HG02623 (cell line): ENCODE measurements around the gene TNFRSF18.

Experiments used
- ATAC-seq: cut with Tn5 transposase; IDR thresholded peaks from one replicate; pipeline ENCODE4 v1.9.1; 2021; ENCODE audit warnings: moderate library complexity; ENCODE audit not compliant: unreplicated experiment

Gene TNFRSF18

DNA sequence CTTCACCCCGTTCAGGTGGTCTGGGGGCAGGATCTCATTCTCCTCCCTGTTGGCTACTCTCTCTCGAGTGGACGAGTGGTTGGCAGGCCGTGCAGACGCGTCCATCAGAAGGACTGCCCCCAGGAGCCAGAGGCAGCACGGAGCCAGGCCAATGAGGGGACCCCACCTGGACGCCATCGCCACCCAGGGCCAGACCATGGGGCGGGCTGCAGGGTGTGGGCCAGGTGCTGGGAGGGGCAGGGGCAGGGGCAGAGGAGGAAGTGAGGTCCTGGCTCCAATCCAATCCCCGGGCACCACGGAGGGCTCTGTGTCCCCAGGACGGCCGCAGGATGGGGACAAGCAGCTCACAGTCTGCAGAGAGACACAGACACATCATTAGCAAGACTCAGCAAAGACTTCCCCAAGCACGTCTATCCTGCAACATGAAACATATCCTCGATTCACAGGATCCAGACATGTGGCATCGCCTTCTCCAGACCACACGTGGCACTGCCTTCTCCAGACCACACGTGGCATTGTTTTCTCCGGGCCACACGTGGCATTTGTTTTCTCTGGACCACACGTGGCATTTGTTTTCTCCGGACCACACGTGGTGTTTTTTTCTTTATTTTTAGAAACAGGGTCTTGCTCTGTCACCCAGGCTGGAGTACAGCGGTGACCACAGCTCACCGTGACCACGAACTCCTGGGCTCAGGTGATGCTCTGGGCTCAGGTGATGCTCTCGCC lies 22.4 kb upstream of the TNFRSF18 start:
- no peak for ATAC-seq

DNA sequence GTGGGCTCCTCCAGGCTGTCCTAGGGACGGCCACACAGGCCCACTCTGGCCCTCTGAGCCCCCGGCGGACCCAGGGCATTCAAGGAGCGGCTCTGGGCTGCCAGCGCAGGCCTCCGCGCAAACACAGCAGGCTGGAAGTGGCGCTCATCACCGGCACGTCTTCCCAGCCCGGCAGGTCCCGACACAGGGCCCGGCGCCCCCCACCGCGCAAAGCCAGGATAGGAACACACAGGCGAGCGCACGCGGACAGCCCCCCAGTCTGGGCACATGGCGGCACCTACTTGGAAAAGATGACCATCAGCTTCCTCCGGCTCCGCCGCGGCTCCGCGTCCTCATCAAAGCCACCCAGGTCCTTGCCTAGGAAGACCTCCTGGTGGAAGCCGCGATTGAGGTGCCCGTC lies 21.8 kb upstream of the TNFRSF18 start:
- no peak for ATAC-seq

DNA sequence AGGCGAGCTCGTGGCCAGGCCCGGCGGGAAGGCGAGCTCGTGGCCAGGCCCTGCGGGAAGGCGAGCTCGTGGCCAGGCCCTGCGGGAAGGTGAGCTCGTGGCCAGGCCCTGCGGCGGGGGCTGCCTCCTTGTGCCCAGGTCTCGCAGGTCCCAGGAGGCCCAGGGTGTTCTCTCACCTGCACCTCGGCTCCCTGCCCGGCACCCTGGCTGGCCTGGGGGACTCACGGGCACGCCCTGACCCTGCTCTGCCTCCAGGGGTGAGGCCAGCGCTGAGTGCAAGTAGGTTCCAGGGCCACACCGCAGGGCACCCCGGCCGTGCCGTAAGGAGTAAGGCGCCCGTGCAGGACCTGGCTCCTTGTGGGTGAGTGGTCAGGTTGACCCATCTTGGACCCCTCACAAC lies 21.0 kb upstream of the TNFRSF18 start:
- ATAC-seq = no peak

DNA sequence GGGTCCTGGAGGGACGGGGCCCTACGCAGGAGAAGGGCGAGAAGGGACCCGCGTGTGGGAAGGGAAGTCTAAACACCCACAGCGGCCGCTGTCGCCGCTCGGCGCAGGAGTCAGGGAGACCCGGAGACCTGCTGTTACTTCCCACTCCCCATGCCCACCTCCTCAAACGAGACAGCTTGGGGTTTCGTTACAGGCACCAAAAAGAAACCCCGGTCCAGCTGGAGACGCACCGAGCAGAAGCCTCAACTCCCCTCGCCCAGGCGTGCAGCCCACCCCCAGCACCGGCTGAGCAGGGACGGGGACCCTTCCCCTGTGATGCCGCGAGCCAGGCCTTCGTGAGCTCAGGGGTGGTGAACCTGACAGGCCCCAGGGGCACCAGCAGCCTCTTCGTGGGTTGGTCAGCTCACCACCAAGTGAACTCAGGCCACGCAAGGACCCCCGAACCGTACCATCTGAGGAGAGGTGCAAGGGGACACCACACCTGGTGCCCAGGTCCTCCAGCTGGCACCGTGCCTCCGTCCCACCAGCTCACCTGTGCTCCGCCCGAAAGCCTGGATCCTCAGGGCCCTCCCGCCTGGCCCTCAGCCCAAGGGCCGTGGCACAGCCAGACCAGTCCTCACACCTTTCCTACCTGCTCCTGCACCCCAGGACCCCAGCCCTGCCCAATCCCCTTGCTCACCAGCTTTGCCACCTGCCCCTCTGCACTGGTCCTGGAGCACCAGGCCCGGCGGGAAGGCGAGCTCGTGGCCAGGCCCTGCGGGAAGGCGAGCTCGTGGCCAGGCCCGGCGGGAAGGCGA lies 20.4 kb upstream of the TNFRSF18 start:
- ATAC-seq = no peak

DNA sequence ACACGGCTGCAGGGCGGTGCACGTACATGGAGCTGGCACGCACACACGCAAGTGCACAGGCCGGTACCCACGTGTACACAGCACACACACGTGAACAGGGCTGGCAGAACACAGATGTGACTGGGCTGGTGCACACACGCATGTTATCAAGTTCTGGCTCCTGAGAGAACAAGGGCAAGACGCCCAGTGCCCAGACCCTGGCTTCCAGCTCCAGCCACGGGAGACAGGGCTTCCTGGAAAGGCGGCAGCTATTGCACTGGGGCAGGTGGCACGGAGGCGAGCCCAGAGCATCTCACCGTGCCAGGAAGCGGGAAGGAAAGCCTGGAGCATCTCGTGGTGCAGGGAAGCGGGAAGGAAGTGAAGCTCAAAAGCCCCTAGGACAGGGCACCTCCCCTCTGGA lies 19.5 kb upstream of the TNFRSF18 start:
- no peak for ATAC-seq

DNA sequence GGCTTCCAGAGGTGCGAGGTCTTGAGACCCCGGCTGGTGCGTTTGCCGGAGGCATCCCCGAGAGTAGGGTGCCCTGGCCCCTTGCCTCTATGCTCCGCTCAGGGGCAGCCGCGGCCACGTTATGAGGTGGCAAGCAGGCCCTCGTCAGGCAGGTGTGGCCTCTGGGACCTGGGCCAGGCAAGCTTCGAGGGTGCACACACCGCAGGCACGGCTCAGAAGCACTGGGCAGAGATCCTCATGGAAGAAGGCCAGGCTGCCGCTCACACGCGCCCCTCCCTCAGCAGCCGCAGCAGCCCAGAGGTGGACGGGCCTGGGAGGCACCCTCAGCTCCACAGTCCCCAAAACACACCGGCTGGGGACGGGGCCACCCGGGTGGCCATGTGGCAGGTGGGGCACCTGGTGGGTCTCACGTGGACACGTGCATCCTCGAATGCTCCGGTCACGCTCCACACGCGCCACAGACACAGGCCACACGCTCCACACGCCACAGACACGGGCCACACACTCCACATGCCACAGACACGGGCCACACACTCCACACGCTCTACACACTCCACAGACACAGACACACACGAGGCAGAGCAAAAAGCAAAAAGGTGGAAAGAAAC lies 18.9 kb upstream of the TNFRSF18 start:
- no peak for ATAC-seq

DNA sequence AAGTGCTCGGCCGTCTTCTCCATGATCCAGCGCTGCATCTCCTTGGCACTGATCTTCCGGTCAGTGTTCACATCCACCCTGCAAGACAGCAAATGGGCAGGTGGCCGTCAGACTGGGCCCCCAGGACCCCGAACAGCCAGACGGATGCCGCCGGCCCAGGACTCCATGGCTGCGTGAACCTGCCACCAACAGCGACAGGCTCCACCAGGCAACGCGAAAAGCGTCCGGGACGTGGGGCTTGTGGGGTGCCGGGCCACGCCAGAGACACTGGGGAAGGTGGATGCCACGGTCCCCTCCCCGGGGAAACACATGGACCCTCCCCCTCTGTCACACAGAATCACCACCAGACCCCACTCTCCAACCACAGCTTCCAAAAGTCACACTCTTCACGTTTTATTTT lies 17.5 kb upstream of the TNFRSF18 start:
- ATAC-seq = no peak

DNA sequence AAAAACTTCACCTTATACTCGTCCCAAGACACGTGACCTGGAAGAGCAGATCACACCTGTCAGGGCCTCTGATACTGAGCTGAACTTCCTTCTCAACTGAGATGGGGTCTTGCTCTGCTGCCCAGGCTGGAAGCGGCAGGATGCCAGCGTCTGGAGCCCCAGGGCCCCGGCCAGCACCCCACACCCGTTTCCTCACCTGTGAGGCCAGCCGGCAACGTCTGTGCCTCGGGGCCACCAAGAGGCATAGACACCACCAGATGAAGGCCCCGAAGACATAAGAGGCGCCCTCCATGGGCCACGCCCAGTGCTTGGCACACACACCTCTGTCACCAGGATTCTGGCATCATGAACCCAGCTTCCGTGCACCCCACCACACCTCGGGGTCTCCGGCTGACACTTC lies 16.9 kb upstream of the TNFRSF18 start:
- ATAC-seq = no peak

DNA sequence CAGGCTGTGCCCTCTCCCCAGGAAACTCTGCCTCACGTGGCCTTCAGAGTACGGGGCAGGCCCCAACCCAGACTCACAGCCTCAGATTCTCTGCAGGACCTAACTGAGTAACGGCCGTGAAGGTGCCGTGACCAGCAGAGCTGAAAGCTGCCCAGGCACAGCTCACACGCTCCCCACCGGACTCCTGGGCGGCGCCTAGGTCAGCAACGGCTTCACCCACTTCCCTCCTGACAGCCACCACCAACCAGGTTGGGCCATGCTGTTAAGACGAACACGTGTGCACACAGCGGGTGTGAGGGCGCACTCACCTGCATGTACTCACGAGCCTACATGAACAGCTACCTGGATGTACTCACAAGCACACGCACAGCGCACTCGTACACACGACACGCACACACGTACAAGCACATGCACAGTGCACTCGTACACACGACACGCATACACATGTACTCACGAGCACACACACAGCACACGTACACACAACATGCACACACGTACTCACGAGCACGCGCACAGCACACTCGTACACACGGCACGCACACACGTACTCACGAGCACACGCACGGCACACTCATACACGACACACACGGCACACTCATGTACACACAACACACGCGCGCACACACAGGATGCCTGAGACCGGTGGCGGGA lies 16.3 kb upstream of the TNFRSF18 start:
- ATAC-seq = no peak

DNA sequence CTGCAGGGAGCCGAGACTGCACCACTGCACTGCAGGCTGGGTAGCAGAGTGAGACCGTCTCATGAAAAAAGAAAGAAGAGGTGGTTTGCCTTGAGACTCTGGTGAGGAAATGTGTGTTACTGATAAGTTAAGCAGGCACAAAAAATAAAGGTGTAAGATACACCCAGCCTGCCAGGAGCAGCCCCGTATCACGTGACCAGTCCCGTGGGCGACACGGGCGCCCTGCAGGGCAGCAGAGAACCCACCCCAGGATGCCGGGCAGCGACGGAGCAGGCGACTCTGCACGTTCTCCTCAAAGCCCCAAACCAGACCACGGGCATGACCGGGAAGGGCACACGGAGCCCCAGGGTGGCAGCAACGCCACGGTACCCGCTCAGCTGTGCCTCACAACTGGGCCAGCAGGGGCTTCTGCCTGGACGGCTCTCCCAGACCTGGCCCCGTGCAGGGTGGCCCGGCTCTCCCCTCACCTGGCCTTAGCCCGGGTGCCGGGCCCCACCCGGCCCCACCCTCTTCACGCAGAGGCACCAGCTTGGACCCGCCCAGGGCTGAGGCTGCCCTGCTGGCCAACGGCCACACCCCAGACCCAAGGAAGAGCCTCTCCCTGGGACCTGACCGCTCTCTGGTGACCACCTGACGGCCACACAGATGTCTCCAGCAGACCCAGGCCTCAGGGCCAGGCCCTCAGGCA lies 15.6 kb upstream of the TNFRSF18 start:
- no peak for ATAC-seq

DNA sequence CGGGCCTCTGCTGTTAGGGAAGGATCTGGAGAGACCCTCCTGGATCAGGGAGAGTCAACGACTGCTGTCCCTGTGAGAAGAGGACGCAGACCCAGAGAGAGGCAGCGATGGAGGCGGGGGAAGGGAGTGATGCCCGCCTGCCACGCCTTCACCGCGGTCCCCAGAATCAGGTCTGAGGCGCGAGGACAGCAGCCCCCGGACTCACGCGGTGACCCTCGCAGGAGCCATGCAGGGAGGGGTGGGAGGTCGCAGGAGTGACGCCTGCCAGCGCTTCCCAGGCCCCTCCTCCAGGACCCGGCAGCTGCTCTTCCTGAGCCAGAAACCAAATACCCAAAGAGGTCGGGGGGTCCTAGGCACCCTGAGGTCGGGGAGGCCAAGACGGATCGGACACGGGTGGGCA lies 13.8 kb upstream of the TNFRSF18 start:
- no peak for ATAC-seq

DNA sequence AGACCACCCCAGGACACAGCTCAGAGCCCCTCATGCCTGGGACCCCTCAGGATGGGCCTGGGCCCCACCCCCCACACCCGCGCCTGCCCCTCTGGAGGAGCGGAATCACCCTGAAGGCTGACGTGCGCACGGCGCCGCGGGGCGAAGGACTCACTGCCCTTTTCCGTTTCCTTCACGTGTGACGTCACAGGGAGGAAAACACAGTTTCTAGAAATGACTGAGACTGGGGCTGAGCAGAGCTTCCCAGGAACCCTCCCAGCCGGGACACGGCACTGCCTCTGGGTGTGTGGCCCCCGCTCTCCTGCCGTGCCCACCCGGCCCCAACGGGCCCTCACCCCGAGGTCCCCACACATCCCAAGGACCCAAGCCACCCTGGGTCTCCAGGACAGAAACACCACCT lies 12.9 kb upstream of the TNFRSF18 start:
- no peak for ATAC-seq

DNA sequence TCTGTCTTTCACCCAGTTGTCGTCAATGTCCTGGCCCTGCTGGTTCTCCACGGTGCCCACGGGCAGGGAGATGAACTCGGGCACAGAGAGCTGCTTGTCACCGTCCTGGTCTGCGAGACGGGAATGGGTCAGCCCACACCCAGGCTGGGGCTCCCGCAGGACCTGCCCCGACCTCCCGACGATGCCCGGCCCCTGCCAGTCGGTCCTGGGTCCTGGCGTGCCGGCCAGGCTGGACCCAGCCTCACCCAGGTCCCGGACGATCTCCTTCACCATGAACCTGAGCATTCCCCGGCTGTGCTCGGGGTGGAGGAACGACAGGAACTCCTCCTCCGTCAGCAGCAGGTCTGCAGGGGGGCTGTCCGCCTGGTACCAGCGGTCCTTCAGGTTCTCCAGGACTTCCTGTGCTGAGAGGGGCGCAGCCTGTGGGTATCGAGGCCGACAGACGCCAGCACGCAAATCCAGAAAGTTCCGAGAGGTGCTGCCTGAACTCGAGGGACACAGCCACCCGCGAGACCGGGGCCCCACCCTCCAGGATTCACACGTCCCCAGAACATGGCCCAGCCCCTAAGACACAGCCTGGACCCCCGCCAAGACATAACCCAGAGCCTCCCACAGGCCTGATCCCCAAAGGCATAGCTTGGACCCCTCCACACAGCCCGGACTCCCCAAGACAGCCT lies 12.3 kb upstream of the TNFRSF18 start:
- ATAC-seq = no peak

DNA sequence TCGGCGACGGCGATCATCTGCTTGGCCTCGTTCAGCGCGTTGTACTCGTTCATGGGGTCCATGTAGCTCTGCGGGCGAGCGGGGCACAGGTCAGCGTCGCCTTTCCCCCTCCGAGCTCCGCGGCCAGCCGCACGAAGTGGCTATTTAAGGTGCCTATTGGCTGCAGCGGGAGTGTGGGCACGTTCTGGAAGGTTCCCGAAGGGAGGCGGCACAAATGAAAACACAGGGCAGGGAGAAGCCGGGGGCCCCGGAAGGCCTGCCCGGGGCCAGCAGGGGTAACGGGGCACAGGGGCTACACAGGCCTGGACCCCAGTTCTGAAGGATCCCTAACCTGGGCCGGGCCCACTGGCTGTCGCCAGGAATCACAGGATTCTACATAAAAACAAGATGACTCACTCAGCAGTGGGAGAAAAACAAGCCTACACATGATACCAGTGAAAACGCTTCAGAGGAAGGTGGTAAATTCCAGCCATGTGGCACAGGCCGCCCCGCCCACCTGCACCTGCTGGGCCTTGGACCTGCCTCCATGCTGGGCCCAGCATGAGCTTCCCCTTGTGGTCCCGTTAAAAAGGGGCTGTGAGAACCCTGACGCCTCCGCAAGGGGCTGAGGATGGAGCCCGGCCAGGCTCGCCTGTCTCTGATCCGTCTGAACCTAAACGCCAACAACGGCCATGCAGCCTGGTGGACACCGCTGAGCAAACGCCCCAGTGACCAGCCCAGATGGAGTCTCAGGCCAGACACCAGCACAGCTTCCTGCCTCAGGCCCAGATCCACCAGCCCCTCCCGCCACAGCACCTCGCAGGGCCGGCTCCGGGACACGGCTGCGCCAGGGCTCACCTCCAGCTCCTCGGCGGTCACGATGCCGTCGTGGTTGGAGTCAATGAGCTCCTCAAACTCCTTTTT lies 11.5 kb upstream of the TNFRSF18 start:
- ATAC-seq = no peak

DNA sequence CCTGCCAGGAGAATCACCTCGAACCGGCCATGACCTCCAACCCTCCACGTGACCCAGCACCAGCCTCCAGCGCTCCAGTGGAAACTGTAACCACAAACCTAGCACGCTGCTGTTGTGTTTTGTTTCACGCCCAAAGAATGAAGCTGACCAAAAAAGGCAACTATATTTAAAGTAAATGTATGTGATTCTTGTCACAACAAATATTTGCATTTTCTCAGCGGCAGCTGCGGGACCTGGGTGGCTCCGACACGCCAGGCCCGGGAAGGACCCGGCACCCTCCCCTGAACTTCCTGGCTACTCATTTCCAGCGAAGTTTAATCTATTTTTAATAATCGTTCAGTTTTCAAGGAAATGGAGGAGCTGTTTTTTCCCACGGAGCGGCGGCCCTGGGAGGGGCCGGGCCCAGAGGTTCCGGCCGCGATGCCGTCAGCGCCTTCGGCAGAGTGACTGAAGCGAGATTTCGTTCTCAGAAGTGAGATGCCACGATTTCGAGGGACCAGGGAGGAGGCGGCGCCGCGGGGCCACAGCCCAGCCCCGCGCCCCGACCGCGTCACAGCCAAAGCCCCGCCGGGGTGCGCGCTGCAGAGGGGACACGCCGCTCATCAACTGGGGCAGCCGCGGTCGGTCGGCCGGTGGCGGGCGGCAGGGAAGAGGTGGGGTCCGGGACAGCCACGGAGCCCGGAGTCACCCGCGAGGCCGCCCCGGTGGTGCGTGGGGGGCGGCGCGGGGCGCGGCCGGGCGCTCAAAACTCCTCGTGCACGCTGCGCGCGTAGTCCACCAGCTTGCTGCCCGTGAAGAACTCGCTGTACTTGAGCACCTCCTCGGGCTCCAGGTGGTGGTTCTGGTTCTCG lies 10.6 kb upstream of the TNFRSF18 start:
- ATAC-seq = no peak

DNA sequence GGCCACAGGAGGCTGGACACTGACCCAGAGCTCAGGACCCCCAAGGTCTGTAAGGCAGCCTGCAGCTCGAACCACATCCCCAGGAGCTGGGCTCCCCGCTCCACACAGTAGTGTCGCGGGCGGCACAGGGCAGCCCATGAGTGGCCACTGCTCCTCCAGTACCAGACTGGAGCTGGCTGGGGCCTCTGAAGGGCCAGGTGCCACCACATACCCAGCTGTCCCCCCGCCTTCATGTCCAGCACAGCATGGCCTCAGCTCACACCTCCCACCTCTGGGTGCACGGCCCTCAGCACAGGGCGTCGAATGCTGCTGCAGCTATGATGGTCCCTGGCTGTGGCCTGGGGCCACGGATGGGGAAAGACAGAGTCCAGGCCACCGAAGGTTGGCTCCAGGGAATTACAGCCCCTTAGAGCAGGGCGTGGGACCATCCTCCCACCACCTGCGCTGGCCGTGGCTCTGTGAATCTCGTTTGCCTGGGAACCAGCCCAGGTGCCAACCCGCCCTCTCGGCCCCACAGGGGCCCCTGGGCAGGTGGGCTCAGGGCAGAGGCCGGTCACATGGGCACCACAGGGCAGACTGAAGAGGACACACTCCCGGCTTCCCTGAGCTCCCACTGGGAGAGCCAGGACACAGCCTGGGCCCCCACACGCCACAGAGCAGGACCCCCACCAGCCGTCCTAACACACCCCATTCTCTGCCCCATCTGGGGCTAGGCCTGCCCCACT lies 9.7 kb upstream of the TNFRSF18 start:
- ATAC-seq = no peak

DNA sequence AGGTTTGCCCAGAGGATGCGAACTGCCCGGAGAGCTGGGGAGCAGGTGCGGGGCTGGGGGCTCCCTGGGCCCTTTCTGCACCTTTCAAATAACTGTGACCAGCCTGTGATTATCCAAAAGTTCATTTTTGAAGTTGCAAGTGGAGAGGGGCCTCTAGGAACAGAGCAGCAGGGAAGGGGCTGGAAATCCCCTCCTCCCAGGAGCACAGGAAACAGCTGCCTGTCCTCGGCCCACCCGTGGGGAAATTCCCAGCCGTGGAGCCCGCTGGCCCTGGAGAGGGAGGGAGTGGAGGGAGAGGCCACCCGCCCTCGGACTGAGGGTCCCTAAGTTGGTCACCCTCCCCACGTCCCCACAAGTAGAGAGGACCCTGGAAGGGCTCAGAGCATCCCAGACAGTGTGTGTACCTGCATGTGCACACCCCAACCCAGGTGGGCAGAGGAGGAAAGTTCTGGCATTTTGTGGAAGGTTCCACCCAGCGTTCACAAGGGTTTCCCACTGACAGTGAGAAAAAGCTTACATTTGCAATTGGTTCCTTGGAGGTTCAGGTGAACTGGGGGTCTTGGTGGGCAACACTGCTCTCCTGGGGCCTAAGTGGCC lies 8.8 kb upstream of the TNFRSF18 start:
- ATAC-seq = no peak
